ENCODE data around the gene SLFN14.
A peak's percentile ranks its signal among the peaks of the same experiment; 100 is the strongest.

The SLFN14 gene

DNA sequence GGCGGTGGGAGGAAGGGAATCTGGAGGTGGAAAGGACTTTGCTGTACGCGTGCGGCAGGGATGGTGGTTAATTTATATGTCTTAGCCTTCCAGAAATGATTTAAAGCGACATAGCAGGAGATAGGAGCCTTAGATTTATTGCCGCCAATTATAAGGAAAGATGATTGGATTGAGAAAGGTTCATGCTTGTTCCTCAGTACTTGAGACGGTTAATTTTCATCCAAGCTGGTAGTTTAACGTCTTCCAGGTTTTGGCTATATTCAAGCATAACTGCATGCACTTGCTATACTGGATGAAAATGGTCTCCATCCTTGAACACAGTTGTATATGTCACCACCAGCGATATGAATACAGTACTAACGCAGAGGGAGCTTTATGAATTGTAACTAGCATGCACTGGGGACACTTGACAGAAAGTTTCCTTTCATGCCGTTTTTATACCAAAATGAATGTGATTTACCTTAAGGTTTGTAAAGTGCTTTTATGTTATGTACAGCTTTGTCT lies 18.4 kb upstream of the SLFN14 start:
- in situ Hi-C loops (cut with MboI; ENCODE audit: low sequenced_read_pairs, unreplicated experiment) = no loop called here
- DNase-seq (ENCODE audit: low spot score) = peak; percentile 25
- TF ChIP-seq, protein P1, sequence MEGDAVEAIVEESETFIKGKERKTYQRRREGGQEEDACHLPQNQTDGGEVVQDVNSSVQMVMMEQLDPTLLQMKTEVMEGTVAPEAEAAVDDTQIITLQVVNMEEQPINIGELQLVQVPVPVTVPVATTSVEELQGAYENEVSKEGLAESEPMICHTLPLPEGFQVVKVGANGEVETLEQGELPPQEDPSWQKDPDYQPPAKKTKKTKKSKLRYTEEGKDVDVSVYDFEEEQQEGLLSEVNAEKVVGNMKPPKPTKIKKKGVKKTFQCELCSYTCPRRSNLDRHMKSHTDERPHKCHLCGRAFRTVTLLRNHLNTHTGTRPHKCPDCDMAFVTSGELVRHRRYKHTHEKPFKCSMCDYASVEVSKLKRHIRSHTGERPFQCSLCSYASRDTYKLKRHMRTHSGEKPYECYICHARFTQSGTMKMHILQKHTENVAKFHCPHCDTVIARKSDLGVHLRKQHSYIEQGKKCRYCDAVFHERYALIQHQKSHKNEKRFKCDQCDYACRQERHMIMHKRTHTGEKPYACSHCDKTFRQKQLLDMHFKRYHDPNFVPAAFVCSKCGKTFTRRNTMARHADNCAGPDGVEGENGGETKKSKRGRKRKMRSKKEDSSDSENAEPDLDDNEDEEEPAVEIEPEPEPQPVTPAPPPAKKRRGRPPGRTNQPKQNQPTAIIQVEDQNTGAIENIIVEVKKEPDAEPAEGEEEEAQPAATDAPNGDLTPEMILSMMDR (IDR thresholded peaks at IDR 0.05; ENCODE audit: borderline replicate concordance, control extremely low read depth, extremely low read depth, insufficient read depth, missing control alignments) = no peak

DNA sequence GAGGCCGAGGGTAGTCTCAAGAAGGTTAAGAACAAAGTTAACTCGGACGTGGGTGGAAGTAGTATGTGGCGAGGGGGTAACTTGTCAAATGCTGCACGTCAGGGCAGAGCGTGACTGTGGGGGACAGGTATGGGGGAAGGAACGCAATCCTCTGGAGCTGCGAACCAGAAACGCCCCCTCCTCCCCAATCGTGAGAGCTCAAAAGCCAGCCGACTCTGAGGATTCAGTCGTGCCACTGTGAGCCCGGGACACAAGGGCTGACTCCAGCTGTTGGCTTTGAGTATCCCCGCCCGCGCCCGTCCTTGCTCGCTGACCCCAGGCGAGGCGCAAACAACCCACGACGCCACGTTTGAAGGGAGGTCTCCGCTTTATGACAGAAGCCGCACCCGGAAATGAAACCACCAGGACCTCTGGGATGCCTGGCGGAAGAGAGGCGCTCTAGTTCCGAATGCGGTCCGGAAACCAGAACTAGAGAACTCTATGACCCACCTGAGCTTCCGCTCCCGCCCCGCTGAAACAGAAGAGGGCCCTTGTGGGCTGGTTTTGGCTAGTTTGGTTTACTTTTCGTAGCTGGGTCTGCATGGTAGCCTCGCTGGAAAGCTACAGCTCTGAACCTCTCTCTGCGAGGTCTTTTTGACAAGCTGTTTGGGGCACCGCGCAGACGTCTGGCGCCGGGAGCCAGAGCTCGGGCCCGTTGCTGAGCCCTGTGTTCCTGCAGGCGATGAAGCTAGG lies 17.7 kb upstream of the SLFN14 start, which contains the start of gene PEX12:
TSS of gene PEX12 (minus strand) at position 375 of the 732 bp plus-strand sequence. CDS start 550 bp downstream, outside the sequence.
- TF ChIP-seq, protein P1 (IDR thresholded peaks at IDR 0.05; ENCODE audit: borderline replicate concordance, control extremely low read depth, extremely low read depth, insufficient read depth, missing control alignments) = no peak
- peak; percentile 85 for DNase-seq (ENCODE audit: low spot score)
- in situ Hi-C loops (cut with MboI; ENCODE audit: low sequenced_read_pairs, unreplicated experiment) = no loop called here

DNA sequence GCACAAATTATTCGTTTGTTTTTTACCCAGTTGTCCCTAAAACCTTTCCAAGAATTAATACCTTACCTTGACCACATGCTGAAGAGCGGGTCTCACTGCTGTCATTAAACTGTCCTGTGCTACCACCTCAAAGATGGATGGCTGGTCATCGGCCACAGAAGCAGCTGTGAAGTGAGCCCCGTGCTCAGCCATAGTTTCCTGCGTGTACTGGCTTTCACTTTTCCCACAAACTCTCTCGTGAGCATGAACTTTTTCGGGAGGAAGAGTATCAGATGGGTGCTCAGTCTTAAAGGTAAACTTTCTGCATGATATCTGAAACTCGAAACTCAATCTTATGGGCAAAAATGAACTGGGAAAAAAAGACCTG lies 17.2 kb upstream of the SLFN14 start:
- in situ Hi-C loops (cut with MboI; ENCODE audit: low sequenced_read_pairs, unreplicated experiment) = no loop called here
- DNase-seq (ENCODE audit: low spot score) = peak; percentile 18
- TF ChIP-seq, protein P1 (IDR thresholded peaks at IDR 0.05; ENCODE audit: borderline replicate concordance, control extremely low read depth, extremely low read depth, insufficient read depth, missing control alignments) = no peak

DNA sequence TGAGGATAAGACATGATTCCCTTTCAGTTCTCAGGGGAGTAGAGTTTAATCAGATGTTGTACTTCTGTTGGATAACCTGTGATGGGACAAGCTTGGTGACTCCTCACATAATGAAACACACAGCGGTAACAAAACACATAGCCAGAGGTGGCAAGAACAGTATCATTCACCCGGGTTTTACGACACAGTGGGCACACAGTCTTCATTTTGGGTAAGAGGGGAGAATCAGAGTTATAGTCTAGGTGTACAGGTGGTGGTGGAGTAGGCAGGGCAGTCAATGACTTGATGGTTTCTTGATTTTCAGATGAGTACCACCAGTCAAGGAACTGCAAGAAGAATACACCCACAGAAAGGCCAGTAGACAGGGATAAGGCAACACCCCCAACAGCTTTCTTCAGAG lies 15.1 kb upstream of the SLFN14 start:
- DNase-seq (ENCODE audit: low spot score) = no peak
- in situ Hi-C loops (cut with MboI; ENCODE audit: low sequenced_read_pairs, unreplicated experiment) = no loop called here
- TF ChIP-seq, protein P1 (IDR thresholded peaks at IDR 0.05; ENCODE audit: borderline replicate concordance, control extremely low read depth, extremely low read depth, insufficient read depth, missing control alignments) = no peak

DNA sequence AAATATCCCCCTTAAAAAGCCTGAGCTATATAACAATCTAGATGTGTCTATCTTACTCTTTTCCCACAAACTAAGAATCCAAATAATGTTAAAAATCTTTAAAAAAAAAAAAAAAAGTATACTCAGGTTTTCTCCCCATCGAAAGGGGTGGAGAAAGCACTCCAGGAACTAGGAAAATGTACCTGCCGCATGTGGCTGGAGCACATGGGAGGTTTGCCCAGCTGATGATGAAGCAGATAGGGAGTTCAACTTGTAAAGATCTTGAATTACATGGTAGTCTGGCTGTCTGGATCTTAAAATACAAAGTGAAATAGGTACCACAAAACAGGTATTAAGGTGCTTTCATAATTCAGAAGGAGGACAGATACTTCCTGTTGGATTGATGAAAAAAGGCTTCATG lies 8.8 kb upstream of the SLFN14 start:
- TF ChIP-seq, protein P1 (IDR thresholded peaks at IDR 0.05; ENCODE audit: borderline replicate concordance, control extremely low read depth, extremely low read depth, insufficient read depth, missing control alignments) = no peak
- no peak for DNase-seq (ENCODE audit: low spot score)
- in situ Hi-C loops (cut with MboI; ENCODE audit: low sequenced_read_pairs, unreplicated experiment) = no loop called here

DNA sequence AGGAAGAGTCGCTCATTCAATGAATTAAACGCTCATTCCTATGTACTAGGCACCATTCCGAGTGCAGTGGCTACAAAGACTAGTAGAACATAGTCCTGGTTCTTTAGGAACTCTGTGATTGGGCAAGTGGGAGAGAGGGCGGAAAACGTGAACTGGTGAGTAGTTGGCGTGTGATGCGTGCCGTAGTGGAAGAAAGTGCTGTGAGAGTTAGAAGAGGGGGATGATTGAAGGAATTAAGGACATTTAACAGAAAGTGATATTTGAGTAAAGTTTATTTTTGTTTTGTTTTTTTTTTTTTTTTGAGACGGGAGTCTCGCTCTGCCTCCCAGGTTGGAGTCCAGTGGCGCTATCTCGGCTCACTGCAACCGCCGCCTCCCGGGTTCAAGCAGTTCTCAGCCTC lies 7.9 kb upstream of the SLFN14 start:
- TF ChIP-seq, protein P1 (IDR thresholded peaks at IDR 0.05; ENCODE audit: borderline replicate concordance, control extremely low read depth, extremely low read depth, insufficient read depth, missing control alignments) = no peak
- in situ Hi-C loops (cut with MboI; ENCODE audit: low sequenced_read_pairs, unreplicated experiment) = no loop called here
- peak; percentile 22 for DNase-seq (ENCODE audit: low spot score)
